Measurements from ENCODE around the gene UBE2O.

UBE2O gene

DNA sequence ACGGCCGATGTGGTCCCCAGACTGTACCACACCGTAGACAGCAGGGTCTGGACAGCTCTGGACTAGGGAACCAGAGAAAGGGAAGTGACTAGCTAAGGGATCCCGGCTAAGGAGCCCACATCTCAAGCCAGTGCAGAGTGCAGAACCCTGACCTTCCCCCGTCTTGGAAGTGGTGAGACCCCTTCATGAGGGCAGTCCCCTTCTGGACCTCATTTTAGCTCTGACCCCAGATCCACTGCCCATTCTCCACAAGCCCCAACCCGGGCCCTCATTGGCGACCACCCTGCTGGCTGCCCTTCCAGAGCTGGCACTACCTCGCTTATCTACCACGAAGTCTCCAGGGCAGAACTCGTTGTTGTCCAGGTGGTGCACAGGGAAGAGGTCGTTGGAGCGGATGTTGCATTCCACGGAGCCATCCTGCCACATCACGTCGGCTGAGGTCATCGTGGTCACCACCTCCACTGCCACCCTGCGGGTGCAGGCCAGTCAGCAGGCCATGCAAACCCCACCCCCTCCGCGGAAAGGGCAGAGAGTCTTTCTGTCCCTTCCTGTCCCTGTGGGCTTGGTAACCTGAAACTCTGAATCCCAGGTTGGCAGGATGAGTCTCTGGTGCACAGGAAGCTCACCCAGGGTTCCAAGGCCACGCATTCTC, 54.3 kb downstream of the UBE2O start:
- H3K4me3 ChIP-seq (ENCODE audit: low read length), result no peak overlapping the region
- DNase-seq (ENCODE audit: low read depth), result no peak

GRCh38 chr17:76397687-76398522, 55.0 kb downstream of the UBE2O start:
- no peak overlapping the region for H3K4me3 ChIP-seq (ENCODE audit: low read length)
- no peak for DNase-seq (ENCODE audit: low read depth)
- TF ChIP-seq CTCF (conservative IDR thresholded peaks at IDR 0.05; ENCODE audit: low read depth, low read length), result peak; percentile 97

More for the DNA sequence above, 54.3 kb downstream of the UBE2O start:
- no peak for TF ChIP-seq CTCF (conservative IDR thresholded peaks at IDR 0.05; ENCODE audit: low read depth, low read length)

DNA sequence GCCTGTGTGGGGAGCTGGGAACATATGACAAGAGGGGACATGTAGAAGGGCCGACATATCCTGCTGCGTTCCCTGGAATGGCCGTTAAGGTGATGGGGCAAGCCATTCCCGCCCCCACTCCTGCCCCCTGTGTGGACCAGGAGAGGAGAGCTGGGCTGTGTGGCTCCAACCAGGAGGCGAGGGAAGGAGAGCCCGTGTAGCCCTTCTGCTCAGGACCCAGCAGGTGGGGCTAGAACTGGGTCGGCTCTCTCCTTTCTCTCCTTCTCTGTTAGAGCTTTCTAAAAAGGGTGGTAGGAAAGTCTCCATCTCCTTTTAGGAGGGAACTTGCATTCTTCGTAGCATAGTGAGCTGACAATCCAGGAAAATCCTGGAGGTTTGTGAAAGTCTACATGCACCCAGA, 55.8 kb downstream of the UBE2O start:
- TF ChIP-seq CTCF (conservative IDR thresholded peaks at IDR 0.05; ENCODE audit: low read depth, low read length), result no peak
- H3K4me3 ChIP-seq (ENCODE audit: low read length), result no peak overlapping the region
- no peak for DNase-seq (ENCODE audit: low read depth)

DNA sequence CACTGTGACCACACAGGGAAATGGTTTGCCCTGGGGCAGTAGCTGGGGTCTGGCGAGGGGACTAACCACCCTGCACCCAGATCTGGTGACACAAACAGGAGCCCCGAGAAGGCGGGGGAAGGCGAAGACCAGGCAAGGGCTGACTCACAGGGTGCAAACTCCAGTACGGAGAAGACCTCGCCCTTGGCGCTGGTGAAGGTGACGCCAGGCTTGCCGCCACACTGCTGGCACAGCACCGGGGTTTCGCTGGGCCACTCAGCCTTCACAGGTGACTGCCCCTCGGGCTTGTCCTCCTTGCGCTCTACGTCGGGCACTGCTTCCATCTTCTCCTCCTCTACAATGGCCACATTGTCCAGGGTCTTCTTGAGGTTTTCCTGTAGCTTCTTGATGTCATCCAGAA, 57.0 kb downstream of the UBE2O start:
- TF ChIP-seq CTCF (conservative IDR thresholded peaks at IDR 0.05; ENCODE audit: low read depth, low read length), result no peak
- no peak overlapping the region for H3K4me3 ChIP-seq (ENCODE audit: low read length)
- no peak for DNase-seq (ENCODE audit: low read depth)

DNA sequence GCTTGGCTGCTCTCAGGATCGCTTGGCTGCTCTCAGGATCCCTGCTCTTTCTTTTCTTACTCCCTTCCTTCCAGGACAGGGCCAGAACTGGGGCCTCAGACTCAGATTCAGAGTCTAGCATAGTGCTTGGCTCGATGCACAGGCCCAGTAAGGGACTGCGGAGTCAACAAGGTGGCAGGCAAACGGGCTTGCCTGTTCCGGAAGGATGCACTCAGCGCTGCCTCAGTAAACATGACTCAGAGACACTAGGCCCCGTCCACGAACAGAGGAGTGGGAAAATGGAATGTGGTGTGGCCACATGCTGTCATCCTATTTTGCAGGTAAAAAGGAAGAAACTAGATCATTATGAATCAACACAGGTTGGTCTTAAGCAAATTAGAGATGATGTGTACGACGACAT, 58.8 kb downstream of the UBE2O start:
- no peak overlapping the region for H3K4me3 ChIP-seq (ENCODE audit: low read length)
- DNase-seq (ENCODE audit: low read depth), result no peak
- no peak for TF ChIP-seq CTCF (conservative IDR thresholded peaks at IDR 0.05; ENCODE audit: low read depth, low read length)

DNA sequence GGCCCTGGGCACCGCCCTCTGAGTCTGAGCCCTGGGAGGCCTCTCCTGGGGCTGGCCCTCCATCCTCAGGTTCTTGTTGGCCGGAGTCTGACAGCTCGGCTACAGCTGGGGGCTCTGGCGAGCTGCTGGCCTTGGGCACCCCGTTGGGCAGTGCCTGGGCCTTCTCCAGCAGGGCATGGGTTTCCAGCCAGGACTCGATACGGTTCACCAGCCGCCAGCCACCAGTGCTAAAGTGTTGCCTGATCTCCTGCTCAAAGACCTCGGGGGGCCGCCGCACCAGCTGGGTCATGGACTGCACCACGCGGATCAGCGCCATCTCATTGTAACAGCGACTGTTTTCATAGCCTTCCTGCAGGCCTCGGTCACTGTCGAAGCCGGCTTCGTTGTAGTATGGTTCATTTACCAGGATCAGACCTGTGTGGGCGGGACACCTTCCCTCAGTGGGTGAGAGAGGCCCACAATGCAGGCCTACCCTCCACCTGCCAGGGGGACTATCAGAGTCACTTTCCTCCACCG, 61.7 kb downstream of the UBE2O start:
- no peak overlapping the region for H3K4me3 ChIP-seq (ENCODE audit: low read length)
- TF ChIP-seq CTCF (conservative IDR thresholded peaks at IDR 0.05; ENCODE audit: low read depth, low read length), result no peak
- DNase-seq (ENCODE audit: low read depth), result no peak
